Hindlimb muscle (tissue), 1 donor: ENCODE results near the gene ZNF275. TPM values are rescaled to one million over a fixed set of nuclear protein-coding genes. Genes with fewer than 3 reads are reported as not detected.
"Not testable (repeated sequence)": the region's sequence is repeated elsewhere in the genome, so short reads cannot be mapped to it uniquely, and the experiment has no call there.

Experiments
- DNase-seq: peaks from one replicate; pipeline ENCODE4 v3.0.0-alpha.2; 2013
- polyA plus RNA-seq: library from polyadenylated mRNA; unstranded; fragments of 120-200 nt; gene quantifications from one replicate; pipeline ENCODE4 v1.2.1, GENCODE V29; 2013; ENCODE audit not compliant: insufficient read length

Gene ZNF275
- polyA plus RNA-seq, 1 donor, result 7.9 TPM

DNA sequence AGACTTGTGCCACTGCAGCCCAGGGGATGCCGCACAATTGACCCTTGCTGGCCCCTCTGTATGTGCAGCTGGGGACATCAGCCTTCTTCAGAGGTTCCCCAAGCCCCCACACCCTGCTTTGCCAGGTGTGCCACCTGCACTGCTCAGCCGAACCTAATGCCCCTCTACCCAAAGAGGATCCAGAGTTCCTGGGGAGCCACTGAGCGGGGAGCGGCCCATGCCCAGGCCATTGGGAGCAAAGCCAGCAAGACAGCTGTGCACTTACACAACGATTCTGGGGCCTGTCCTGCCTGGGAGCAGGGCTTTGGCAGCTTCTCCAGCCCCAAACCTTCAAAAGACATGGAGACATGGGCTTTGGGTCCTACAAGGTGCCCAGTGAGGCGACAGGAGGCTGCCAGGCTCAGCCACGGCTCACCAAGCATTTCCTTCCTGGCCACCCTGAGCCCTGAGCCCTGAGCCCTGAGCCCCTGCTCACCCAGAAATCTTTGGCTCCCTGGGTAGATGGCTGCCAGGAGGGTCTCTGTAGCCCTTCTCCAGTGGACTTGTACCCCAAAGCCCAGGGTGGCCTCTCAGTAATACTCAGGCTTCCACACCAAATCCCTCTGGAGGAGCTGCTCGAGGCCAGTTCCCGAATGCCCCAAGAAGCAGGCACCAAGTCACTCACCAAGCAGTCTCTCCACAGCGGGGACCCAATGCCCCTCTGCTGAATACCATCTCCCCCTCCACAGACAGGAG, 54.2 kb downstream of the ZNF275 start:
- DNase-seq, result no peak

DNA sequence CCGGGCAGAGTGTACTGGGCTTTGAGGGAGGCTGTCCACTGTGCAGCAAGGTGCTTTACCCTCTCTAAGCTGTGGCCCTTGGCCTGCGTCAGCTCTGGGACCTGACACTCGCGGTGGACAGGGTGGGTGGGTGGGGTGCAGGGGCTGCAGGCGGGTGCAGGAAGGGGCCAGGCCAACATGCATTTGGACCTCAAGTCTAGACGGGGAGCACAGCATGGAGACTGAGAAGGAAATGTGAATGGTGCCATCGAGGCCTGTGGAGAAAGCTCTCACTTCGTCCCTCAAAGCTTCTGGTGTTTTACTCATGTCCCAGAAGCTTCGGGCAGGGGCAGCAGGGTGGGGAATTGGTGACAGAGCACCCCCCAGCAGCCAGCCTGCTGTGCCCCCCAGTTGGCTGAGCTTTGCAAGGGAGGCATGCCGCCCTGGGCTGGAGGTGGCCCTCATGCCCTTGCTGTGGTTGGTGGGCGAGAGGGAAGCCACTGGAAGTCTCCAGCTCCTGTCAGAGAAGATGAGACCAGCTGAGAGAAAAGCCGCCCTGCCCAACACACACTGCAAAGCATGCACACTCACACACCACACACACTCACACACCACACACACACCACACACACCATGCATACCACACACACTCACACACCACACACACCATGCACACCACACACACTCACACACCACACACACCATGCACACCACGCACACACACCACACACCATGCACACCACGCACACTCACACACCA, 54.9 kb downstream of the ZNF275 start:
- DNase-seq, result no peak

- not testable (repeated sequence) for DNase-seq
Measured at GRCh38 chrX:153389460-153389768, 55.5 kb downstream of the ZNF275 start.

- no peak for DNase-seq
Measured at GRCh38 chrX:153392642-153393321, 58.8 kb downstream of the ZNF275 start.

- no peak for DNase-seq
Measured at GRCh38 chrX:153394612-153395011, 60.7 kb downstream of the ZNF275 start.

DNA sequence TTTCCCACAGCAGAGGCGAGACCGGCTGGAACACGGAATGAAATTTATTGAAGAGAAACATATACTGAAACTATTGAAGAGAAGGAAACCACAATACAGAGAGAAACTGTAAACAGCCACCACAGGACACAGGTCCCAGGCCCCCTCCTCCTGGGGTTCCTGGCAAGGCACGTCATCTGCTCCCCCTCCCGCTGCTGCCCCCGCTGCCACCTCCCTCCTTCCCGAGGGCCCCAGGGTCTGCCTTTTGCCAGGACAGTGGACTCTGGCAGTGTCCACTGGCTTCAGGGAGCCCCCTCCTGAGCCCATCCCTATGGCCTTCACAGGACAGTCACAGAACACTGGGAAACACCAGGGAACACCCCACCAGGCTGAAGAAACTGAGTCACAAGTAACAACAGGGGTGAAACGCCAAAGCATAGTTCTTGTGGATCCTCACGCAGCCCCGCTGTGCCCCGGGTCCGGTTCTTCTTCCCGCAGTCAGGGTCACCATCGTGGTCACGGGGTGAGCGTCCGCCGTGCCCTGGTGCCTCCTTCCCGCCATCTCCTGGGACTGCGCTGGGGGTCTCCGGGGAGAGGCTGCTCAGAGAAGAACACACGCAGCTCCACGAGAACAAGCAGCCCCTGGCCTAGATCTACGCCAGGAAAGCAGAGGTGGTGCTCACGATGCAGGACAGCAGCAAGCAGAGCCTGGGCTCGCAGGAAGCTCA, 61.8 kb downstream of the ZNF275 start:
- DNase-seq, result no peak

DNA sequence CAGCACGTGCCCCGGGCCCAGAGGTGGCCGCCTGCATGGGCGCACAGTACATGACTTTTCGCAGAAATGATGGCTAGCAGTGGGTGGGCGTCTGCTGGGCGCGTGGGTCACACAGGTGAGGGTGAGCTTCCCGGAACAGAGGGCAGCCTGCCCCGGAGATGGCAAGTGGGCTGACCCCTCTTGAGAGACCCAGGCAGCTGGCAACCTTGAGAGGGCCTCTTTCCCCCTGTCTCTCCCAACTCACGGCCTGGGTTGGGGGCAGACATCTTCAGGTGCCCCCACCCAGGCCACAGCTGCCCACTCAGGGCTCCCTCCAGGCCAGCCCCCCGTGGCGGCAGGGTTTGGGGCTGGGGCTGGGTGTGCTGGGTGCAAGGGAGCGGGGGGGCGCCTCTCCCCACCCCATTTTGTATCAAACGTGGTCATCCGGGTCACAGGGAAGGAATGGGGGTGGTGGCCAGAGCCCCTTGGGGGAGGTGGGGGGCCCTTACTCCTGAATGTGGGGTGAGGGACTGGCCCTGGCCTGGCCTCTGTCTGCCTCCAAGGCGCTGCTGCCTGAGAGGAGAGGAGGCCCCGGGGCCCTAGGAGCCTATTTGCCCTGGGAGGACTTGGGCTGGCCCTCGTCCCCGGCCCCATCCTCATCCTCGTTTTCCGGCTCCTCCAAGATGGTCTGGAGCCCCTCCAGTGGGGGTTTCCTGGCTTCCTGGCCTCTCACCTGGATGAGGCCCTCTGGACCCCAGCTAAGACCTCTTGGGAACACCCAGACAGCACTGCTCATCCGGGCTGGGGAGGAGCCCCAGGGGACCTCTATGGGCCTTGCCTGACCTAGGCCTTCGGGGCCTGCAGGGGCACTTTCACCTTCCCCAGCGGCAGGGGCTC, 62.6 kb downstream of the ZNF275 start:
- no peak for DNase-seq

DNA sequence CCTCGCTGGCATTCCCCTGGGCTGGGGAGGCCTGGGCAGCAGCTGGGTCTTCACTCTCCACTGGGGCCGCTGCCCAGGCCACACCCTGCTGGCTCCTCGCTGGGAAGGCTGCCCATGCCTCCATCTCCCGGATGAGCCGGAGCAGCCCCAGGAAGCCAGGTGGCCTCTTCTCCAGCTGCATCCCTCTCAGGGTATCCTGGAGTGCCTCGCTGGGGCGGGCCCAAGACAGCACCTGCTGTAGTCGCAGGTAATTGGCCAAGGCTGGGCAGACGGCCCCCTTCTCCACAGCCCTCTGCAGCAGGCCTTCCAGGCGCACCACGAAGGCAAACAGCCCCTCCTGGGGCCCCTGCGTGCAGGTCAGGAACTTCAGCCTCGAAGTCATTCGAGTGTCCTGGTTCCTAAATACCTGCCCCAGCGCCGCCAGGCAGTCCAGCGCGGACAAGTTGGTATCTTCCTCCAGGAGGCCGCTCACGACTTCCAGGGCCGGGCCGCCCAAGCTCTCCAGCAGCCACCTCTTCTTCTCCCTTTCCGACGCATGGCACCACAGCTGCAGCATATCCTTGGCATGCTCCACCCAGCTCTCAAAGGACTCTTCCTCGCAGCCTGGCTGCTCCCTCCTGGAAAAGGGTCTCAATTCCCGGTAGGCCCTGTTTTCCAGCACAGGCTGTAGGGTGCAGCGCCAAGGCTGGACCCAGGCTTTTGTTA, 63.5 kb downstream of the ZNF275 start:
- DNase-seq, result no peak

- DNase-seq, result no peak
Measured at GRCh38 chrX:153398275-153398960, 64.5 kb downstream of the ZNF275 start.

DNA sequence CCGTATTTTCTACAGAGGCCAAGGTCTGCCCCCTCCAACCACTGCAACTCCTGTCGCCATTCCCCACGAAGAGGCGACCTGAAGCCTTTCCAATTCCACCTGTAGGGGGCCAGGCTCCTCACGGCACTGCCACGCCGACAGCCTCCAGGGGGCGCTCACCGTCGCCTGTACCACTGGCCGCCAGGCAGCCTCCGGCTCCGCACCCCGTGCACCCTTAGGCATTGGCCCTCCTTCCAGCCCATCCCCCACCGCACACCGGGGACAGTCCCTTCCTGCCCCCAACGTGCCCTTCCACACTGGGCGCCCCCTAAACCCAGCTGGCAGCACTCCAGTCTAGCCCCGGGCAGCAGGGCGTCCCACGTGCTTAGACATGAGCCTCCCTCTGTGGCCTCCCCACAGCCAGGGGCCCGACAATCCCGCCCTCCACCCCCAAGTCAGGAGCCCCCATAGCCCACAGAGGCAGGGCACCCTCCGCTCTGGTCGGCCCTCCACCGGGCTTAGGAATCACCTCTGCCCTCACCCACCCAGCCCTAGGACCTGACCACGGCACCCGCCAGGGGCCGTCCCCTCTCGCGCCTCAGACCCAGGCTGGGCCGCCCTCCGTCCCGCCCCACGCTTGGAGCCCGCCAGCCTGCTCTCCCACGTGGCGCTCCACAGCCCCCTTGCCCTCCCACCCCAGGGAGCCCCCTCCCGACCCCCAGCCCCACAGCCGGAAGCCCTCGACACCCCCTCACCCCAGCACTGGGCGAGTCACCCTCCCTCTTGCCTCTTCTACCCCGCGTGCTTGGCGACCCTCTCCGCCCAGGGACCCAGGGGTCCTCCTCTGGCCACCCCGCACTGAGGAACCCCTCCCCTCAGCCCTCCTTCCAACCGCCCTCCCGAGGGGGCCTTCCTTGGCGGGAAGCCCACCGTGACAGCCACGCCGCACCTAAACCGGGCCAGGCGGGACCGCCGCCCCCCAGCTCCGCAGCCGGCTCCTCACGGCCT, 66.5 kb downstream of the ZNF275 start:
- DNase-seq, result no peak

- no peak for DNase-seq
Measured at GRCh38 chrX:153401133-153401764, 67.3 kb downstream of the ZNF275 start, which contains the start of gene PNMA6E. Gene PNMA6E, minus strand, starts transcription at chrX:153401350. Its CDS starts 2,501 bp downstream, at chrX:153398849.

Other genes with a start within 250 kb of the ZNF275 start
- gene MAGEA1, start 154.9 kb upstream of the ZNF275 start, polyA plus RNA-seq, result not detected
- gene PNMA6F, start 12.4 kb upstream of the ZNF275 start, polyA plus RNA-seq, result not detected
- not detected for gene PNMA6E, start 67.2 kb downstream of the ZNF275 start, polyA plus RNA-seq
- 0.63 TPM for gene ZFP92, start 77.3 kb downstream of the ZNF275 start, polyA plus RNA-seq
- gene TREX2, start 111.9 kb downstream of the ZNF275 start, polyA plus RNA-seq, result 0.43 TPM
- 25.9 TPM for gene HAUS7, start 136.4 kb downstream of the ZNF275 start, polyA plus RNA-seq
- gene BGN, start 160.8 kb downstream of the ZNF275 start, polyA plus RNA-seq, result 101 TPM
- gene ATP2B3, start 183.5 kb downstream of the ZNF275 start, polyA plus RNA-seq, result 0.36 TPM